ENCODE results near the gene CAMLG. TPM values are rescaled to one million over a fixed set of nuclear protein-coding genes. Genes with fewer than 3 reads are reported as not detected.
"Not testable (repeated sequence)": the region's sequence is repeated elsewhere in the genome, so short reads cannot be mapped to it uniquely, and the experiment has no call there.

Gene CAMLG
- total RNA-seq, 8 experiments from 2014 or later = 23.9 to 89.7 (median 50.5) TPM

DNA sequence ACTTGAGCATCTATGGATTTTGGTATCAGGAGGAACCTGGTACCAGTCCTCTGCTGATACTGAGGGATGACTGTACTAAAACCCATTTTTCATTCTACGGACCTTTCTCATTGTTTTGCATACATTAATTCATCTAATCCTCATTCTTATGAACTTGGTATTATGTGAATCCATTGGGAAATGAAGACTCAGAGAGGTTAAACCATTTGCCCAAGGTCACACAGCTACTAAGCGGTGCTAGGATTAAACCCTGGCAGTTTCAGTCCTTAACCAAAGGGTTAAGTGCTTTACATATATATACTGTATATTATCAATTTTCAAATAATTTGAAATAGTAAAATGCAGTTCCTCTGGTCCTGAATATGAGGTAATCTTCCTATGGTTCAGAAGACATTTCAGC is 3.8 kb downstream of the CAMLG start:
- 80 to 100% (median 100%) methylated on average over 1 to 2 of the region's 2 CpGs; no CpG with 5 or more reads in 3 of the 10 experiments for WGBS, 10 experiments
- no peak overlapping the region for H3K4me3 ChIP-seq
- H3K27ac ChIP-seq = no peak overlapping the region
- H3K4me1 ChIP-seq (replicated peaks in 1 of 2) = peaks cover 5 to 18% of the 10 kb centered on the region in 2 donors
- no peak for ATAC-seq (replicated peaks in 6 of 8)
- in situ Hi-C loops (cut with MboI; ENCODE audit: low pct_unique_long_range_greater_than_20kb in 2 of 9, low sequenced_read_pairs in 9 of 9, unreplicated experiment in 9 of 9) = no loop called here

DNA sequence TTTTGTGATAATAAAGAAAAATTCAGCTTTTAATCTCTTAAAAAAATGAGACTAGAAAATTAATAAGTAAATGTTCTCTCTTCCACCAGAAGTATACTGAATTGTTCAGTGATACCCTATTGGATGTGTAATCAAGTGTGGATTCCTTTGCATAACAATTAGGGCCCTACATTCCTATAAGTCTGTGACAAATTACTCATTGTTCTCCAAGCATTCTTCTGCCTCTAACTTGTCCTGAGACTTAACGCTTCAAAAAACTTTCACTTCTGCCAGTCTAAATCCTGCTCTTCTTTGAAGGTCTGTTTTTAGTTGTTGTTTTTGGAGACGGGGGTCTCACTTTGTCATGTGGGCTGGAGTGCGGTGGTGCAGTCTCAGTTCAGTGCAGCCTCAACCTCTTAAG is 11.1 kb downstream of the CAMLG start:
- in situ Hi-C loops (cut with MboI; ENCODE audit: low pct_unique_long_range_greater_than_20kb in 2 of 9, low sequenced_read_pairs in 9 of 9, unreplicated experiment in 9 of 9) = no loop called here
- WGBS, 10 experiments = 20 to 100% (median 40%) methylated on average over 1 to 3 of the region's 3 CpGs; no CpG with 5 or more reads in 3 of the 10 experiments

GRCh38 chr5:134758176-134758503 is 19.8 kb downstream of the CAMLG start:
- peak overlapping the region in 1 of 2 donors; percentile 20 for H3K27ac ChIP-seq
- peak; percentile 31 to 66 (median 60) for ATAC-seq (replicated peaks in 6 of 8)
- in situ Hi-C loops (cut with MboI; ENCODE audit: low pct_unique_long_range_greater_than_20kb in 2 of 9, low sequenced_read_pairs in 9 of 9, unreplicated experiment in 9 of 9) = no loop called here
- H3K4me3 ChIP-seq = peak overlapping the region; percentile 74 to 98 (median 86)
- peaks cover 6 to 9% of the 10 kb centered on the region in 2 donors for H3K4me1 ChIP-seq (replicated peaks in 1 of 2)
- 0 to 100% (median 50%) methylated on average over 1 to 9 of the region's 9 CpGs; no CpG with 5 or more reads in 1 of the 10 experiments for WGBS, 10 experiments

More for the DNA sequence above, 11.1 kb downstream of the CAMLG start:
- Histone ChIP-seq H3K4me1 (replicated peaks in 1 of 2) (no peaks in the 10 kb centered on the region), H3K4me3 (no peak overlapping the region), H3K27ac (no peak overlapping the region)
- ATAC-seq (replicated peaks in 6 of 8) = no peak

GRCh38 chr5:134758504-134759341 is 20.4 kb downstream of the CAMLG start, which contains the start of gene DDX46:
Gene DDX46 (plus strand): TSS chr5:134758779. CDS start chr5:134758939, 160 bp downstream.
- Histone ChIP-seq H3K27ac (peak within 1 kb of the TSS; percentile 85 to 86), H3K4me3 (peak within 1 kb of the TSS; percentile 74 to 98 (median 86)), H3K4me1 (replicated peaks in 1 of 2) (peaks cover 6 to 9% of the 10 kb centered on the region in 2 donors)
- peak; percentile 93 to 99 (median 98) for ATAC-seq (replicated peaks in 6 of 8)
- 0 to 2% (median 0%) methylated on average over 2 to 32 of the region's 73 CpGs; no CpG with 5 or more reads in 4 of the 10 experiments for WGBS, 10 experiments
- in situ Hi-C loops (cut with MboI; ENCODE audit: low pct_unique_long_range_greater_than_20kb in 2 of 9, low sequenced_read_pairs in 9 of 9, unreplicated experiment in 9 of 9) = no loop called here

DNA sequence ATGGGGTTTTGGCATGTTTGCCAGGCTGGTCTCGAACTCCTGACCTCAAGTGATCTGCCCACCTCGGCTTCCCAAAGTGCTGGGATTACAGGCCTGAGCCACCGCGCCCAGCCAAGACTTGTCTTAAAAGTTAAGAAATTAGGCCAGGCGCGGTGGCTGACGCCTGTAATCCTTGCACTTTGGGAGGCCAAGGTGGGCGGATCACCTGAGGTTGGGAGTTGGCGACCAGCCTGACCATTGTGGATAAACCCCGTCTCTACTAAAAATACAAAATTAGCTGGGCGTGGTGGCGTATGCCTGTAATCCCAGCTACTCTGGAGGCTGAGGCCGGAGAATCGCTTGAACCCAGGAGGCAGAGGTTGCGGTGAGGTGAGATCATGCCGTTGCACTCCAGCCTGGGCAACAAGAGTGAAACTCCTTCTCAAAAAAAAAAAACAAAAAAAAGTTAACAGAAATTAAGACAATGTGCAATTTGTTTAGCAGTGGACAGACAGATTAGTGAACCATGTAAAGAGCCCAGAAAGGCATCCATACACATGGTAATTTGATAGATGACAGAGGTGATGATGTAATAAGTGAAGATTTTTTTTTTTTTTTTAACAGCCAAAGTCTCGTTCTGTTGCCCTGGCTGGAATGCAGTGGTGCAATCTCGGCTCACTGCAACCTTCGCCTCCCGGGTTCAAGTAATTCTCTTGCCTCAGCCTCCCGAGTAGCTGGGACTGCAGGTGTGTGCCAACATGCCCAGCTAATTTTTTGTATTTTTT is 29.4 kb downstream of the CAMLG start:
- not testable (repeated sequence) for ATAC-seq (replicated peaks in 6 of 8)

GRCh38 chr5:134769206-134769605 is 30.9 kb downstream of the CAMLG start:
- 42 to 100% (median 92%) methylated on average over 1 to 4 of the region's 4 CpGs for WGBS, 10 experiments
- no peak overlapping the region for H3K4me3 ChIP-seq
- in situ Hi-C loops (cut with MboI; ENCODE audit: low pct_unique_long_range_greater_than_20kb in 2 of 9, low sequenced_read_pairs in 9 of 9, unreplicated experiment in 9 of 9) = no loop called here
- H3K27ac ChIP-seq = no peak overlapping the region
- no peak for ATAC-seq (replicated peaks in 6 of 8)
- H3K4me1 ChIP-seq (replicated peaks in 1 of 2) = no peaks in the 10 kb centered on the region

More for the DNA sequence above, 29.4 kb downstream of the CAMLG start:
- H3K27ac ChIP-seq; H3K4me3 ChIP-seq; H3K4me1 ChIP-seq (replicated peaks in 1 of 2); in situ Hi-C loops (cut with MboI; ENCODE audit: low pct_unique_long_range_greater_than_20kb in 2 of 9, low sequenced_read_pairs in 9 of 9, unreplicated experiment in 9 of 9): not testable (repeated sequence)
- WGBS, 10 experiments = 75 to 100% (median 94%) methylated on average over 1 to 18 of the region's 21 CpGs

DNA sequence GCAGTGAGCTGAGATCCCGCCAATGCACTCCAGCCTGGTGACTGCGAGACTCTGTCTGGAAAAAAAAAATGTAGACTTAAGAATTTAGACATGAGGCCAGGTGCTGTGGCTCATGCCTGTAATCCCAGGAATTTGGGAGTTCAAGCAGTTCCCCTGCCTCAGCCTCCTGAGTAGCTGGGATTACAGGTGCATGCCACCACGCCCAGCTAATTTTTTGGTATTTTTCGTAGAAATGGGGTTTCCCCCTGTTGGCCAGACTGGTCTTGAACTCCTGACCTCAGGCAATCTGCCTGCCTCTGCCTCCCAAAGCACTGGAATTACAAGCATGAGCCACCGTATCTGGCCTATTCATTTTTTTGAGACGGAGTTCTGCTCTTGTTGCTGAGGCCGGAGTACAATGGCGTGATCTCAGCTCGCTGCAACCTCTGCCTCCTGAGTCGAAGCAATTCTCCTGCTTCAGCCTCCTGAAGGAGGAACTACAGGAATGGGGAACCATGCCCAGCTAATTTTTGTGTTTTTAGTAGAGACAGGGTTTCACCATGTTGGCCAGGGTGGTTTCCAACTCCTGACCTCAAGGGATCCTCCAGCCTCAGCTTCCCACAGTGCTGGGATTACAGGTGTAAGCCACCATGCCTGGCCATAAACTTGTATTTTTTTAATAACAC is 34.2 kb downstream of the CAMLG start:
- whole genome bisulfite sequencing, 10 experiments = 83 to 100% (median 97%) methylated on average over 1 to 8 of the region's 10 CpGs; no CpG with 5 or more reads in 2 of the 10 experiments
- in situ Hi-C loops (cut with MboI; ENCODE audit: low pct_unique_long_range_greater_than_20kb in 2 of 9, low sequenced_read_pairs in 9 of 9, unreplicated experiment in 9 of 9) = no loop called here
- H3K27ac ChIP-seq = no peak overlapping the region

GRCh38 chr5:134777366-134777765 is 39.0 kb downstream of the CAMLG start:
- Histone ChIP-seq H3K27ac (no peak overlapping the region), H3K4me1 (replicated peaks in 1 of 2) (no peaks in the 10 kb centered on the region), H3K4me3 (no peak overlapping the region)
- in situ Hi-C loops (cut with MboI; ENCODE audit: low pct_unique_long_range_greater_than_20kb in 2 of 9, low sequenced_read_pairs in 9 of 9, unreplicated experiment in 9 of 9) = loop anchor here in 1 of 9 experiments (25.0 kb wide), 1 partner anchor 90 kb away; no protein-coding TSS in a partner anchor
- WGBS, 10 experiments = 51 to 100% (median 96%) methylated on average over 1 to 2 of the region's 2 CpGs
- ATAC-seq (replicated peaks in 6 of 8) = peak in 1 of 8 experiments; percentile 57

More for the DNA sequence above, 34.2 kb downstream of the CAMLG start:
- H3K4me1 ChIP-seq (replicated peaks in 1 of 2) = no peaks in the 10 kb centered on the region
- no peak for ATAC-seq (replicated peaks in 6 of 8)
- no peak overlapping the region for H3K4me3 ChIP-seq

GRCh38 chr5:134784241-134784920 is 46.0 kb downstream of the CAMLG start:
- in situ Hi-C loops (cut with MboI; ENCODE audit: low pct_unique_long_range_greater_than_20kb in 2 of 9, low sequenced_read_pairs in 9 of 9, unreplicated experiment in 9 of 9) = loop anchor here in 1 of 9 experiments (25.0 kb wide), 1 partner anchor 97 kb away; no protein-coding TSS in a partner anchor
- ATAC-seq (replicated peaks in 6 of 8) = peak in 2 of 8 experiments; percentile 37 to 43
- Histone ChIP-seq H3K4me3 (no peak overlapping the region), H3K27ac (no peak overlapping the region), H3K4me1 (replicated peaks in 1 of 2) (peaks cover 0 to 9% of the 10 kb centered on the region in 2 donors)
- 47 to 90% (median 69%) methylated on average over 2 to 4 of the region's 4 CpGs for WGBS, 10 experiments

DNA sequence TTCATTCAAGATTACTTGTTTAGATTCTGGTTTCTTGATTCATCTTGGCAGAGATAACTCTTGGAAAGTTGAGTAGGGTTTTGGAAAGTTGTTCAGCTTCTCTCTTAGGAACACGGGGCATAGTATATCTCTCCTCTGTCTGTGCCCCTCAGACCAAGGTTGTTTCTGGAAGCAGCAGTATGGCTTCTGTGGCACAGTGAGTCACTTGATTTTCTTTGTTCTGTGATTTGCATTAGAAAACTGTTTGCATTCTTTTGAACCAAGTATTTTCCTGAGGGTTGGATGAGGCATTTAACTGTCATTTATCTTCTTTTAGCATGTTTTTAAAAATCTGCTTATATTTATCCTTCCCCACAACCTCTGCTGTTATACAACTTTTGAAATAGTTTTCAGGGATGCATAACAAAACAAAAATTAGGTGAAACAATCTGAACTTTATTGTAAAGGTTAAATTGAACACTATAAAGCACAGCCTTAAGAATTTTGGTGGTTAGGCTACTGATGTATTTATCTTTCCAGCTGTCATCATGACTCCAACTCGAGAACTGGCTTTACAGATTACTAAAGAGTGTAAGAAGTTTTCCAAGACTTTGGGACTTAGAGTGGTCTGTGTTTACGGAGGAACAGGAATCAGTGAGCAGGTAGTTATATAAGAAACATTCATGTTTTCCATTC is 46.7 kb downstream of the CAMLG start:
- 44 to 86% (median 56%) methylated on average over 2 to 3 of the region's 3 CpGs for WGBS, 10 experiments
- Histone ChIP-seq H3K27ac (no peak overlapping the region), H3K4me3 (no peak overlapping the region), H3K4me1 (replicated peaks in 1 of 2) (peaks cover 0 to 9% of the 10 kb centered on the region in 2 donors)
- peak; percentile 40 to 91 (median 80) for ATAC-seq (replicated peaks in 6 of 8)
- in situ Hi-C loops (cut with MboI; ENCODE audit: low pct_unique_long_range_greater_than_20kb in 2 of 9, low sequenced_read_pairs in 9 of 9, unreplicated experiment in 9 of 9) = loop anchor here in 1 of 9 experiments (25.0 kb wide), 1 partner anchor 98 kb away; no protein-coding TSS in a partner anchor

DNA sequence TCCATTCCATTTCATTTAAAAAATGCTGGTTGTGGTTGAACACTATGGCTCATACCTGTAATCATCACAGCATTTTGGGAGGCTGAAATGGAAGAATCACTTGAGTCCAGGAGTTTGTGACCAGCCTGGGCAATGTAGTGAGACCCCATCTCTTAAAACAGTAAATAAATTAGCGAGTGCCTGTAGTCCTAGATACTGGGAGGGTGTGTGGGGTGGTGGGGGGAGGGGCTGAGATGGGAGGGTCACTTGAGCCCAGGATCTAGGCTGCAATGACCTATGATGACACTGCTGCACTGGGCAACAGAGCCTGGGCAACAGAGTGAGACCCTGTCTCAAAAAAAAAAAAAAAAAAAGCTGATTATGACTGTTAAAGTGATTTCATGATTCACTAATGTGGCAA is 49.3 kb downstream of the CAMLG start:
- no CpG with 5 or more reads among the region's 1 CpG for WGBS, 10 experiments
- Histone ChIP-seq H3K27ac (no peak overlapping the region), H3K4me3 (no peak overlapping the region), H3K4me1 (replicated peaks in 1 of 2) (peaks cover 0 to 9% of the 10 kb centered on the region in 2 donors)
- no peak for ATAC-seq (replicated peaks in 6 of 8)
- in situ Hi-C loops (cut with MboI; ENCODE audit: low pct_unique_long_range_greater_than_20kb in 2 of 9, low sequenced_read_pairs in 9 of 9, unreplicated experiment in 9 of 9) = loop anchor here in 1 of 9 experiments (25.0 kb wide), 1 partner anchor 100 kb away; no protein-coding TSS in a partner anchor
